CD4-positive, alpha-beta T cell treated with Interleukin-15 for 4 hours (primary cell): Measurements from ENCODE around the gene TRIM32.

Experiments used
- DNase-seq: peaks from one replicate; pipeline ENCODE4 v3.0.0-alpha.2; 2020; ENCODE audit warnings: low spot score

TRIM32 gene

DNA sequence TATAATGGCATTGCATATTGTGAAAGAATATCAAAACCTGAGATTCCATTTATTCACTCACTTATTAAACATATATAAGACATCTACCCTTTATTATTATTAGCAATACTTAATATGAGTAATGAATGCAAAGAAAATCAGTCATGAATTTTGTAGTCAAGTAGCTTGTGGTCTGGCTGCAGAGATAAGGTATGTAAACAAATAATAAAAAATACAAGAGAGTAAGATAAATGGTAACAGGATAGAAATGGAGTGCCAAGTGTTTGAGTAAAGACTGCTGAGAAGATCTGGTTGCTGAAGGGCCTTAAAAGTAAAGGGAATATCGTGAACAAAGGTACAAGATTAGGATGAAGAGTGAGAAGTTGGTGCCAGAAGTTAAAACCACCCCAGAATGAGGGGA, 18.4 kb downstream of the TRIM32 start:
- no peak for DNase-seq

DNA sequence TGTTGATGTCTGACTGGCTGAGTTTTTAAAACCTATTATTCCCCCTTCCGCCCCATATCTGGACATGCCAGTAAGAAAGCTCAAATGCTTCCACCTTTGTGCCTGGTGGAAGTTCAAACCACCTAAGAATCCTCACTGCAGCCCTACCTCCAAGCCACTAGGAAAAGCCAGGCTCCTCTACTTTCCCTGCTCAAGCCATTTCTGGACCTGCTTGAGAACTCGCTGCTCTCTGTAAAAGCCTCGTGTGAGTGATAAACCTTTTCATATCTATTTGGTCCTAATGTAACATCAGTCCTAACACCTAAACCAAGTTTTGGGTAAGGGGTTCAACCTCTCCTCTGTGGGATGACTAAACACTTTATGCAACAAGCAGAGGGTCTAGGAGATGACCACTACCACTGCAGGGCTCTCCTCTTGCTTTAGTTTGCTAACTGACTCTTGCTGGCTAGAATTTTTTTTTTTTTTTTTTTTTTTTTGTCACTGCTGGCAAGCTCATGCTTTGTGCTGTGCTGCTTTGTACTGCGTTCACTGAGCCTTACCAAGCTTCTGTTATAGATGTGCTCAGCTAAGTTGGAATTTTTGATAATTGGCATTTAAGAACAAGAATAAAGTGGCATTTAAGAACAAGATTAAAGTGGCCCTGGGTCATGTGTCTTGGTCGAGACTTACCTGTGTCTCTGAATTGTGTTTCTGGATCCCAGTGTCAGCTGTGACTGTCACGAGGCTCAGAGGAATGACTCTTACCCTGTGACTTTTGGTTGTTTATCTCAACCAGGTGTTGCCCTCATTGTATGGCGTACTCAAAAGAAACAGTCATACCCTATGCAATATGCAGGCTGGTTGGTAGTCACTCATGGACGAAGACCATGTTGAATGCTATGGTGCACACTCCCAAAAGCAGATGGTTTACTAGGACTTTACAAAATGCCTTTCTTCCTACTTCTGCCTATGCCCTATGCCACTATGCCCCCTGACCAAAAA, 19.5 kb downstream of the TRIM32 start:
- no peak for DNase-seq

DNA sequence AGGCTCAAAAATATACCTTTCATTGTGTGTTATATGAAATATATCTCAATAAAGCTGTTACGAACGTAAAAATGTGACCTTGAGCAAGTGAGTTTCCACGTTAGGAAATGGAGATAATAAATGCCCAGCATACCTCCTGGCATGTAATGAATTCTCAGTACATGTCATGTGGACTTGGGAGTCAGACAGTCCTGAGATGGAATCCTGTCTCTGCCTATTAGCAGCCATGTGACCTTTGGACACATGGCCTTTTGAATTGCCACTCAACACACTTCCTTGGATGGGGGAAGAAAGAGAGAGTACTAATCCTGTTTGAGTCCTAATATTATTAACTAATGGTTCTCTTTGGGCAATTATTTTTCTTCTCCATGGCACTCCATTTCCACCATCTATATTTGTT, 25.7 kb downstream of the TRIM32 start:
- no peak for DNase-seq

DNA sequence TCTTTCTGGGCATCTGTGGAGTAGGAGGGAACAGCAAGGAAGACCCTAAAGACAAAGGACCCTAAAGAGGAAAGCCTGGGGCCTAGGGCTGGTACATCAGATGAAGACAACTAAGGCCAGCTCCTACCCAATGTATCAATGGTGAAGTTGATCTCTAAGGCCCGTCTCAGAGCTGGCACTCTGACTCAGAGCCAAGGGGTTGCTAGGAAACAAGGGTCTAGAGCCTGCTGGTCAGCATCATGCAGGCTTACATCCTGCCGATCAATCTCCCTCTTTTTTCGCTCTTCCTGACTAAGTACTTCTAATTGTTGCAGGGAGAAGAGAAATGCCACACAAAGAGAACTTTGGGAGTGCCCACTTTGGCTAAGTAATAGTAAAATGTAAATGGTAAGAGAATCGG, 26.2 kb downstream of the TRIM32 start:
- no peak for DNase-seq

DNA sequence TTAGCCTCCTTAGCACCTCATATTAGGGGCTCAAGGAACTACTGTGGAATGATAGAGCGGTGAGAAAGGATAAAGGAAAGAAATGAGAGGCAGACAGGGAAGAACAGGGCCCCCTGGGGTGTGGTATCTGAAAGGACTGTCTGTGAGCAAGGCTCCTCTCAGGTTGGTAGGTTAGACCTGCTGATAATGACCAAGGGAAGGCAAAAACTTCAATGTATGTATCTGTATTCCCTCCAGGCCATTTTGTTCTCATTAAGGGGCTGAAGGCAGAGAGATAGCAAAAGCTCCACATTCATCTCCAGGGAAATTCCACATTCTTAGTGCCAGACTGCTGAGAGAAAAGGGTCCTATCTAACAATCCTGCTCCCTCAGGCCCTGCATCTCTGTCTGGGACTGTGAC, 28.6 kb downstream of the TRIM32 start:
- no peak for DNase-seq

DNA sequence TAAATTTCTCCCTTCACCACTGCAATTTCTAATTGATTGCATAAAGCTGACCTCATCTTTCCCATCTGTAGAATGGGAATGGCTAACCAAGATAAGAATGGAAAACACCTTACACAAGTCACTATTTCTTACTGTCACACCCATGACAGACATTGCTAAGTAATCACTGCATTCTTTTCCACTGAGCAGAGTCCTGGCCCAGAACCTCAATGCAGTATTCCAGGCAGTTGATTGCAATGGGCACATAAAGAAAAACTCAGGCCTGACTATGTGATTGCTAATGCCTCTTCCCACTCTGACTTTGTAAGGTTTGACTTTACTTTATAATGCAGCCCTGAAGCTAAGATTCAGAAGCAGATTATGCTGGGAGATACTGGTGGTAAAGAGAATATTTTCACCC, 29.3 kb downstream of the TRIM32 start:
- no peak for DNase-seq

DNA sequence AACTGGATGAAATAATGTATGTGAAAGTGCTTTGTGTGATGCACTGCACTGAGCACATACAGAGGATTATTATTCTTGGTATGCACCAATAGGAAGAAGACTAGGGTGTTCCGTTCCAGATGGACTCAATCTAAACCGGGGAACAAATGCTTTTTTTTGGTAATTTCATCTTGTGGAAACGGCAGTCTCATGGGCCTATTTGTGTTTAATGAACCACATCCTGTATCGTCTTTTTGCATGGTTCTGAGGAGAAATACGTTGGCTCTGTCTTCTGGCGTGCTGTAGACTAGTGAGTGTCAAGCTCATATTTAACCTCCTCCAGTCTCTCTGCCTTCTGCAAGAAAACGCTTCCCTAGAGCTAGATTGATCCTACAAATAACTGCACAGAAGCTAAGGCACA, 30.0 kb downstream of the TRIM32 start:
- no peak for DNase-seq

DNA sequence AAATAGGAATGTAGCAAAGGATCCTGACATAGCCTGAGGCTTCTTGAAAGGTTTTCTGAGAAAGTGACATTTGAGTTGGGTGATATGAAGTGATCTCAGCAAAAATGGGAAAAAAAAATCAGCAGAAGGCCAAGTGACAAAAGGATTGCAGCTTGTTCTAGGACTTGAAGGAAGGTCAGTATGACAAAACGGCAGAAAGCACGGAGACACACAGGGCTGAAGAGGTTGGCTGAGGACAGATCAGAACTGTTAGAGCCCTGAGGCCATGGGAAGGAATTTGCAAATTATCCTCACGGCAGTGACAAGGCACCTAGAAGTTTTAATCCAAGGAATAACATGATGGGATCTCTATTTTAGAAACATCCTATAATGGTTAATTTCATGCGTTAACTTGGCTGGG, 31.0 kb downstream of the TRIM32 start:
- no peak for DNase-seq

DNA sequence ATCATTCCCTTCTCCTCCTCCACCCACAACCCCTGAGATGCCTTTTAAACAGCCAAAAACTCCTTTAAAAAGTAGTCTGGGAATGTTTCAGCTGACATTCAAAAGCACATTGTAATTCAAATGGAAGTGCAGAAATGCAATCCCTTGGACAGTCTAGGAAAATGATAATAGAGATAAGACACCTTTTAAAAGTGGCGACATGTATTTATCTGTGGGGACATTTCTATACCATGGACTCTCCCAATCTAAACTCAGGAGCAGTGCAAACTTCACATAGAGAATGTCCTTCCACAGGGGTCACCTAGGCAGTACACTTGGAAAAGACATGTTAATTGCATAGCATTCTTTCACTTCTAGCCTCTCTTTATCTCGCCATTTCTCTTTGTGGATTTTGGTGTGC, 33.0 kb downstream of the TRIM32 start:
- no peak for DNase-seq

DNA sequence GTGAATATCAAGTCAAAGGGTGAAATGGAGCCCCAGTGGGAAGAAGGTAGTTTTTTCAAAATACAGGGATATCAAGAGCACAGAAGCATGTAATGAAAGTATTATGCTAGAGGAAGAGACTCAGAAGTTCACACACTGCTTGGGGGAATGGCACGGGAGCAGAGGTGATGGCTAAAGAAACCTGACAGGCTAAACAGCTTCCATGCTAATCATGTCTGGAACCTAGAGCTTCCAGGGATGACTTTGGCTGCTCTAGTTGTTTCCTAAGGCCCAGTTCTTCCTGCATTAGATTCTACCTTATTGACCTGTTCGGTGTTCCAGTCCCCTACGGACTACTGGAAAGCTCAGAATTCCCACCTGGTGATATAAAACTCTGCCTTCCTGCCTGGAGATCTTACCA, 34.3 kb downstream of the TRIM32 start:
- no peak for DNase-seq

DNA sequence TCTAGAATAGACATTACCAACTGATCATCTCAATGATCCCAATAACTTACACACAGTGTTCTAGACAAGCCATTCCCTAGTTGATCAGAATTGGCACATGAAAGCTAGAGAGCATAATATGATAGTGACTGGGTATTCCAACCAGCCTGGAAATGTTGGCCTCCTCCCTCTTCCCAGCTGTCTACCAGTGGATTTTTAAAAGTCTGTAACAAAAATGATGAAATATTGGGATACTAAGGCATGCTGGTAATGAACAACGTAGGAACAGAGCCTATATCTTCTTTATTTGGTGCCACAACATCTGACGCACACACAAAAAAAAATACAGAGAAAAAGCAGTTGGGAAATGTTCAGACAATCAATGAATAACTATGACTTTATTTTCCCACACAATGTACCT, 34.8 kb downstream of the TRIM32 start:
- no peak for DNase-seq

DNA sequence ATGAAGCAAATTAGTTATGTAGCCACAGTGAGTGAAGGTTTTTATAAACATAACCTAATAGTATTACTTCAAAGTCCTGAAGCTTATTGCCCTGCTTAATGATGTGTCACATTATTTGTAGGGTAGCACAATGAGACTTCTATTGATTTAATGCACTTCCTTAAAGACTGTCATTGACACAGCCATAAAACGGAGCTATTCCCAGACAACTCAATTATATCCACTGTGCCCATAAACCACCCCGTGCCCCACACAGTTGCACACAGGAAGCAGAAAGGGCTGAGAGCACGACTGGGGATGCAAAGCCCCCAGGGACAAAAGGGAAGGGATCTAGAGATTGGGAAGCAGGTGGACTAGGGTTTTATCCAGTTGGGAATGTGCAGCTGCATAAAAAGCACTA, 37.0 kb downstream of the TRIM32 start:
- DNase-seq = no peak

DNA sequence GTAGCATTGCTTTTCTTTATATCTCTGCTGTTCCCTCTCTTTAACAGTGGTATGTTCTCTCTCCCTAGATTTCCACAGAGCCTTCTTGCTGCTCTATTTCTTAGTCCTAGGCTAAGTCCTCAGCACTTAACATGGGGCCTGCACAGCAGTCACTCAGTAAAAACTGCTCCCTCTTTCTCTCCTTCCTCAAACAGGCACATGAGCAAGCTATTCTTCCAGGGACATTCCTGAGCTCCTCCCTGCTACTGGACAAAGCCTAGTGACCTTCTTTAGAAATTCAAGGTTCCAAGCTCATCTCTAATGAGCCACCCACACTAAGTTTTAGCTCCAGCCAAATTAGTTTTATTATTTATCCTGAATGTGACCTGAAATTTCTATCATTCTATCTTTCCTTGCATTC, 39.5 kb downstream of the TRIM32 start:
- DNase-seq = no peak

DNA sequence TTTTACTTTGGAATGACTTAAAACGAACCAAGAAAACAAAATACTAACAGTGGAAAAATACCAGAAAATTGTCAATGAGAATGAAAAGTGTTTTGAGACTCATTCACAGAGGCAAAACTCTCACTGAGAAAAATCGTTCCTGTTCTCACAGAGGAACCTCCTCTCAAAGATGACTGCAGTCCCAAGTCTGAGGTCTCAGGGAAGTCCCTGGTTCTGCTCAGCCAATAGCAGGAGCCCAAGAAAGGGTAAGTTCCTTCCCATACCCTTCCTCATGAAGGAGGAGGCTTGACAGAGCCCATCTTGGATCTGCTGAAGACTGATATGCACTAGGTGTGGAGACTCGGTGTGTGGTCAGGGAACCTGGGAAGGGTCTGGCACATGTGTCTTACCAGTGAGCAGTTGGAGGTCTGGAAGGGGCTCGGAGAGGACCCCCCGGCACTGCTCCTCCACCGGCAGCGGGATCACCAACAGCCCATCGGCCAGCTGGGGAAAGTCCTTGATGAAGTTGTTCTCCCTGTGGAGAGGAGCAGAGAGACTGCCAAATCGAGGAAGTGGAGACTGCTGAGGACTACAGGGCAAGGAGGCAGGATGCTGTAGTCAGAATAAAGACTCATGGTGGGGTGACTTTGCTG, 46.0 kb downstream of the TRIM32 start:
- DNase-seq = no peak

DNA sequence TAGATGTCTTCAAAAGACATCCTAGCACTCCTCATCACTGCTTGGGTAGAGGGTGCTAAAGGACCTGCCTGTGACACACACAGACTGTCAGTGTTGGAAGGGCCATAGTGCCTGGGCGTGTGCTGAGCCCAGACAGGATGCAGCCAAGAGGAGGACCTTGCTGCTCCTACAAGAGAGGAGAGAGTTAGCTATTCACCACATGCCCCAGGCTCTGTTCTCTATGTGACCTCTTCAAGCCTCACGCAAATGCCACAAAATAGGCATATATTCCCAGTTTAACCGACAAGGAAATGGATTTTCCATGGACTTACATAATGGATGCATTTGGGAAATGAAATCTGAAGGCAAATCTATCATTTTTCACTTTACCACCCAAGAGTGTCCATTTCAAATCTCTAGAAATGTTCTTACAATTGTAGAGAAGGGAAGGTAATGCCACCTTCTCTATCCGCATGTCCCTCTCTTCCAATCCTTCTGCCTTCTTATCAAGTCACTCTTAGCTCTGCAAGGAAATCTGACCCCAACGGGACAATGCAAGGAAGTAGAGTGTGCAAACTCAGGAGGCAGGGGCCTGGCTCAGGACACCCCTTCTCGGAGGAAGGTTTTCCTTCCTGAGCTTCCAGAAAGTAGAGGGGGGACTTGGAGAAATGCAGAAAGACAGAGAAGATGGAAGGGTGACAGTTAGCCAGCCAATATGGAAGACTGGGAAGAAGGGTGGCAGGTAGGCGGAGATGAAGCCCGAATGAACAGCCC, 49.5 kb downstream of the TRIM32 start:
- no peak for DNase-seq

DNA sequence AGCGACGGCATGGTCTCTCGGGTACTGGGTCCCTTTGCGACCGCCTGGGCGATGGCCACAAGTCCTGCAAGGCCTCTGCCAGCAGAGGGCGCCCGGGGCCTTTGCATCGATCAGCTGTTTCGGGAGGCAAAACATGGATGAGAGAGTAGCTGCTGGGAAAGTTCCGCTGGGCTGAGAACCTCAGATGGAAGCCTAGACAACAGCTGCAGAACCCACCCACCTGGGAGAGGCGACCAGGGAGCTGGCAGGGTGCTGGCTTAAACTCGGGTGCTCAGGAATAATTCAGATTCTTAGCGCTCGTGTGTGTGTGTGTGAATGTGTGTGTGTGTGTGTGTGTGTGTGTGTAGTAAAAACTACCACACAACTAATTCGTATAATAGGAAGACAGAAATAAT, 50.0 kb downstream of the TRIM32 start:
- peak; percentile 28 for DNase-seq

DNA sequence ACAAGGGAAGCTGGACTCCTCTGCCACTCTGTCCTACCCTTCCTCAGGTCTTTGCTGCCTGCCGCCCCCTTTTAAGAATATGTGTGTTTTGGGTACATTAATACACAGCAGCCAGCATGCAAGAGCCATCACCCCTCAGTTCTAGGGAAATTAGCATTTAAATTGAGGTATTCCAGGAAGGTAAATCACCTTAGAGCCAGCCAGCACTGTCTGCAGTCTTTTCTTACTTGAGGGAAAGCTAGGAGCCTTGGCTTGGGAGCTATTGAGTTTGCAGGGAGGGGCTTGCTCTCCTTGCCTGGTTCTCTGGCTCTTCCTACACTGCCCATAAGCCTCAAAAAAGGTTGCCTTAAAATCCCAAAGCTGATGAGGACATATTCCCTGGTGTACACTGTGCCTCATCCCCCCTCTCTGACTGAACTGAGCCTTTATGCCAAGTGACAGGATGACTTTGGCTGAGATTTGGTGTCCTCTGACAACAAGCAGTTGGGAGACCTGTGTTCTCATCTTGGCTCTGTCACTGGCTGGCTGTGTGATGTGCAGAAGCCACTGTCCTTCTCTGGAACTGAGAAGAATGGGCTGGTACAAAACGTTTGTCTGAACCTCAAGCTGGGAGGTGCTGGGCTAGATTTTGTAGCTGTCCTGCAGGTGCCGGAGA, 54.1 kb downstream of the TRIM32 start:
- no peak for DNase-seq

DNA sequence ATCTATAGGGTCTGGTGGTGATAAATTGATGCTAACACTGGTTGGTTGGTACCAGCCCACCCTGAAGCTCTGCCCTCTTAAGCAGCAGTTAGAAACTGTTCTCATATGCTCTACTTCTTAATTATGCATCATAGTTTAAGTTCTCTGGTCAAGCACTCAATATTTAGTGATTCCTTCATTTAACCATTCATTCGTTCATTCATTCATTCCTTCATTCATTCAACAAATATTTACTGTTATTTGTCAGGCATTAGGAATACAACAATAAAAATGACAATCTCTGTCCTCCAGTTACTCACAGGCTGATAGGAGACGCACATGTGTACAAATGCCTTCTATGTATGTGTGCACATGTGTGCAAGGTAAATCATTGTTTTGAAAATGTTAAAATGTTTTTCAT, 54.6 kb downstream of the TRIM32 start:
- DNase-seq = no peak

DNA sequence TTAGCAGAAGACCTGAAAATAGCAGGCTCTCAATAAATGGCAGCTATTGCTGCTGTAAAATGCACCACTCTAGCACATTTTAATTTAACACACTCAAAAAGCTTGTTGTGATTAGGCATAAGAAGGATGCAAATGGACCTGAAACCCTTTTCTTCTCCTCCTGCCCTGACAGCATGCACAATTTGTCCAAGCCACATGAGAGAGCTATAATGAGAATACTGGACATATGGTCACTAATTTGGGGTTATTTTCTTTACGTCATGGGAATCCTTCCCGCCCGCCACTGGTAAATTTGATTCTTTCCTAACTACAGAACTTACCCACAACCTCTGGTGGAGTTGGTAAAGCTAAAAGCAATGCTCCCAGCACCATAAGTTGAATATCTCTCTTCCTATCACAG, 62.1 kb downstream of the TRIM32 start:
- DNase-seq = no peak

DNA sequence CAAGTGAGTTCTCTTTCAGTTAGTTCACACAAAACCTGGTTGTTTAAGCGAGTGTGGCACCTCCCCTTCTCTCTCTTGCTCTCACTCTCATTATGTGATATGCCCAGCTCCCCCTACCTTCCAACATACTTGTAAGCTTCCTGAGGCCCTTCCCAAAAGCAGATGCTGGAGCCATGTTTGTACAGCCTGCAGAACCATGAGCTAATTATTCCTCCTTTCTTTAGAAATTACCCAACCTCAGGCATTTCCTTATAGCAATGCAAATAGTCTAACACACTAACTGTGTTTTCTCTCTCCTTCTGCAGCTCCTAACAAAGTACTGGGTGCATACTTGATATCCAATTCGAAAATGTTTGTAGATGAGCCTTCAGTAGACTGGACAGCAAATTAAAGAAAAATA, 62.7 kb downstream of the TRIM32 start:
- no peak for DNase-seq

DNA sequence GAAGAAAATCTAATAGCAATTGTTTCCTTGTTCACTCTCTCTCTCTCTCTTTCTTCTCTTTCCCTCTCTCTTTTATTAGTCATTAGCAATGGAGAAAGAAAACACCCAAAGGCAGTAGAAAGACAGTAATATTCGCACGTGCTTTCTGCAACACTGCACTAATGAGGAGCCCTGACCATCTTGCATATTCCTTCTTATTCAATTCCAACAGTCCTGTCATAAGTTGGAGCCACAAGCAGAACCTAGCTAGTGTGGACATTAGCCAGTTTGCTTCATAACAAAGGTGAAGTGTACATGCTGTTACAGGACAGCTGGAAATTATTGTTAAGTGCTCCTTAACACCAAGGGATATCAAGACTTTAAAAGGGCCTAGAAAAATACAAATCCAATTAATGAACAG, 63.4 kb downstream of the TRIM32 start:
- DNase-seq = no peak
